HepG2 (cell line): ENCODE results near the gene ALB. TPM values are rescaled to one million over a fixed set of nuclear protein-coding genes. Genes with fewer than 3 reads are reported as not detected.

Experiments used
- FOXP1 ChIP-seq, 2 experiments: fragments of 450-650 bp in 1 of 2; IDR thresholded peaks; 2 replicates each; pipeline ENCODE4 v1.6.1; 2017 to 2018; ENCODE audit warnings: antibody characterized with exemption in 1 of 2
- MED1 ChIP-seq: sonication (generic); formaldehyde crosslinking; IDR thresholded peaks from 2 replicates; pipeline ENCODE4 v1.4.0; 2020; ENCODE audit warnings: missing genetic modification reagents
- NPAS2 ChIP-seq: sonication (generic); formaldehyde crosslinking; IDR thresholded peaks from 2 replicates; pipeline ENCODE4 v1.8.0; 2022; ENCODE audit warnings: mild to moderate bottlenecking, missing genetic modification reagents, borderline replicate concordance
- SUZ12 ChIP-seq: fragments of 150-350 bp; IDR thresholded peaks from 2 replicates; pipeline ENCODE4 v1.6.1; 2014; ENCODE audit warnings: low read depth, low read length
- THAP11 ChIP-seq: IDR thresholded peaks from 2 replicates; pipeline ENCODE4 v1.6.1; 2016; ENCODE audit warnings: missing biosample characterization, missing genetic modification reagents
- ZFP37 ChIP-seq: sonication (generic); formaldehyde crosslinking; IDR thresholded peaks from 2 replicates; pipeline ENCODE4 v1.4.0; 2020; ENCODE audit warnings: missing genetic modification reagents, borderline replicate concordance
- ZNF335 ChIP-seq: sonication (generic); formaldehyde crosslinking; IDR thresholded peaks from 2 replicates; pipeline ENCODE4 v1.4.0; 2020; ENCODE audit warnings: missing genetic modification reagents
- polyA plus RNA-seq, 8 experiments: library from polyadenylated mRNA; depleted of rRNA in 3 of 8; stranded (reverse) in 7 of 8; unstranded in 1 of 8; fragments of >200 nt; fragmentation: Illumina TruSeq in 4 of 8; extraction: Trizol in 4 of 8; gene quantifications; 2 replicates each; pipeline versions ENCODE4 v1.2.1 to v1.2.3, GENCODE V29; 2011 to 2016; ENCODE audit warnings: low read depth in 4 of 8, missing spikeins in 1 of 8, mixed read lengths in 1 of 8; ENCODE audit not compliant: insufficient read depth in 1 of 8
- total RNA-seq, 5 experiments: library from RNA; depleted of rRNA; stranded (reverse); fragments of >200 nt; fragmentation: Illumina TruSeq; extraction: Trizol; gene quantifications; 2 replicates each; pipeline ENCODE4 v1.2.3, GENCODE V29; 2016; ENCODE audit warnings: low read depth in 1 of 5
- TF ChIP-seq, protein P1 (sequence below): sonication (generic); formaldehyde crosslinking; IDR thresholded peaks from 2 replicates; pipeline ENCODE4 v1.5.0; 2020; ENCODE audit warnings: missing genetic modification reagents
- TF ChIP-seq, protein P2 (sequence below): sonication (generic); formaldehyde crosslinking; IDR thresholded peaks from 2 replicates; pipeline ENCODE4 v1.4.0; 2020; ENCODE audit warnings: mild to moderate bottlenecking, missing genetic modification reagents
- TF ChIP-seq, protein P3 (sequence below): sonication (generic); formaldehyde crosslinking; IDR thresholded peaks from 2 replicates; pipeline ENCODE4 v1.4.0; 2020; ENCODE audit warnings: low read depth, missing genetic modification reagents
- TF ChIP-seq, protein P4 (sequence below): sonication (generic); formaldehyde crosslinking; IDR thresholded peaks from one replicate; pipeline ENCODE4 v1.5.1; 2020; ENCODE audit warnings: mild to moderate bottlenecking, missing genetic modification reagents; ENCODE audit errors: not compliant biosample characterization

The ALB gene
- total and polyA plus RNA-seq, 2 of the 13 experiments (the other 11 are each of a cell fraction or from before 2014, with no cell fraction given) = 22,259 to 22,625 TPM

DNA sequence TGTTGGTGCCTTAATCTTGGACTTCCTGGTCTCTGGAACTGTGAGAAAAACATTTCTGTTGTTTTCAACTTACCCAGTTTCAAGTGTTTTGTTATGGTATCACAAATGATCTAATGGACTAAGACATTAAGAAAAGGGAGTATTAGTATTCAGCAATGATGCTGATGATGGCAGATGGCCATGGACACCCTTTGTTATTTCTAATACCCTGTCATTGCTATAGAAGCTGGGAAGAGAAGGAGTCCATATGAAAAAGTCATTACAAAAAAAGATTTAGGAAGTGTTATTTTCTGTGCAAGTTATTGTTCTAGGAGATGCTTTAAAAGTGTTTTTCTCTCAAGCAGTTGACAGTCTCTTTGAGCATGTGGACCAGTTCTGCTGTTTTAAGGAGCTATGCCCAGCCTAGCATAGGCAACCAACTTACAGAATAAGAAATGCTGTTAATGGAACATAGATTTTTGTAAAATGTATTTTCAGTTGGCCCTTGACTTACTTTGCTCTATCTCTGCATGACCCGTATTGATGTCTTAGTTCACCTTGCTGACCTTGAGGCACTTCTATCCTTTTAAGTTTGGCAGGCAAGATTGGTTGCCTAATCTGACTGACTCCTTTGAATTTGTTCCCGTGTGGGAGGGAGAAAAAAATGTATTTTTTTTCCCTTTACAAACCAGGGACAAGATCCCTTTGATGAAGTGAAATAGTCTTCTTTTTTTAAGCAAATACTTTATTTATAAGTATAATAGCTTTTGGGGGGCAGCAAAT lies 25.9 kb downstream of the ALB start (continued):
- TF ChIP-seq, protein P1, sequence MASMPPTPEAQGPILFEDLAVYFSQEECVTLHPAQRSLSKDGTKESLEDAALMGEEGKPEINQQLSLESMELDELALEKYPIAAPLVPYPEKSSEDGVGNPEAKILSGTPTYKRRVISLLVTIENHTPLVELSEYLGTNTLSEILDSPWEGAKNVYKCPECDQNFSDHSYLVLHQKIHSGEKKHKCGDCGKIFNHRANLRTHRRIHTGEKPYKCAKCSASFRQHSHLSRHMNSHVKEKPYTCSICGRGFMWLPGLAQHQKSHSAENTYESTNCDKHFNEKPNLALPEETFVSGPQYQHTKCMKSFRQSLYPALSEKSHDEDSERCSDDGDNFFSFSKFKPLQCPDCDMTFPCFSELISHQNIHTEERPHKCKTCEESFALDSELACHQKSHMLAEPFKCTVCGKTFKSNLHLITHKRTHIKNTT = no peak
- TF ChIP-seq, protein P2, sequence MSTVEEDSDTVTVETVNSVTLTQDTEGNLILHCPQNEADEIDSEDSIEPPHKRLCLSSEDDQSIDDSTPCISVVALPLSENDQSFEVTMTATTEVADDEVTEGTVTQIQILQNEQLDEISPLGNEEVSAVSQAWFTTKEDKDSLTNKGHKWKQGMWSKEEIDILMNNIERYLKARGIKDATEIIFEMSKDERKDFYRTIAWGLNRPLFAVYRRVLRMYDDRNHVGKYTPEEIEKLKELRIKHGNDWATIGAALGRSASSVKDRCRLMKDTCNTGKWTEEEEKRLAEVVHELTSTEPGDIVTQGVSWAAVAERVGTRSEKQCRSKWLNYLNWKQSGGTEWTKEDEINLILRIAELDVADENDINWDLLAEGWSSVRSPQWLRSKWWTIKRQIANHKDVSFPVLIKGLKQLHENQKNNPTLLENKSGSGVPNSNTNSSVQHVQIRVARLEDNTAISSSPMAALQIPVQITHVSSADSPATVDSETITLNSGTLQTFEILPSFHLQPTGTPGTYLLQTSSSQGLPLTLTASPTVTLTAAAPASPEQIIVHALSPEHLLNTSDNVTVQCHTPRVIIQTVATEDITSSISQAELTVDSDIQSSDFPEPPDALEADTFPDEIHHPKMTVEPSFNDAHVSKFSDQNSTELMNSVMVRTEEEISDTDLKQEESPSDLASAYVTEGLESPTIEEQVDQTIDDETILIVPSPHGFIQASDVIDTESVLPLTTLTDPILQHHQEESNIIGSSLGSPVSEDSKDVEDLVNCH (CRISPR knock-in tag) = no peak
- TF ChIP-seq, protein P3, sequence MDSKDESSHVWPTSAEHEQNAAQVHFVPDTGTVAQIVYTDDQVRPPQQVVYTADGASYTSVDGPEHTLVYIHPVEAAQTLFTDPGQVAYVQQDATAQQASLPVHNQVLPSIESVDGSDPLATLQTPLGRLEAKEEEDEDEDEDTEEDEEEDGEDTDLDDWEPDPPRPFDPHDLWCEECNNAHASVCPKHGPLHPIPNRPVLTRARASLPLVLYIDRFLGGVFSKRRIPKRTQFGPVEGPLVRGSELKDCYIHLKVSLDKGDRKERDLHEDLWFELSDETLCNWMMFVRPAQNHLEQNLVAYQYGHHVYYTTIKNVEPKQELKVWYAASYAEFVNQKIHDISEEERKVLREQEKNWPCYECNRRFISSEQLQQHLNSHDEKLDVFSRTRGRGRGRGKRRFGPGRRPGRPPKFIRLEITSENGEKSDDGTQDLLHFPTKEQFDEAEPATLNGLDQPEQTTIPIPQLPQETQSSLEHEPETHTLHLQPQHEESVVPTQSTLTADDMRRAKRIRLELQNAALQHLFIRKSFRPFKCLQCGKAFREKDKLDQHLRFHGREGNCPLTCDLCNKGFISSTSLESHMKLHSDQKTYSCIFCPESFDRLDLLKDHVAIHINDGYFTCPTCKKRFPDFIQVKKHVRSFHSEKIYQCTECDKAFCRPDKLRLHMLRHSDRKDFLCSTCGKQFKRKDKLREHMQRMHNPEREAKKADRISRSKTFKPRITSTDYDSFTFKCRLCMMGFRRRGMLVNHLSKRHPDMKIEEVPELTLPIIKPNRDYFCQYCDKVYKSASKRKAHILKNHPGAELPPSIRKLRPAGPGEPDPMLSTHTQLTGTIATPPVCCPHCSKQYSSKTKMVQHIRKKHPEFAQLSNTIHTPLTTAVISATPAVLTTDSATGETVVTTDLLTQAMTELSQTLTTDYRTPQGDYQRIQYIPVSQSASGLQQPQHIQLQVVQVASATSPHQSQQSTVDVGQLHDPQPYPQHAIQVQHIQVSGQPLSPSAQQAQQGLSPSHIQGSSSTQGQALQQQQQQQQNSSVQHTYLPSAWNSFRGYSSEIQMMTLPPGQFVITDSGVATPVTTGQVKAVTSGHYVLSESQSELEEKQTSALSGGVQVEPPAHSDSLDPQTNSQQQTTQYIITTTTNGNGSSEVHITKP (CRISPR knock-in tag) = no peak
- TF ChIP-seq FOXP1 (IDR thresholded peaks at IDR 0.05) (no peak), FOXP1 (CRISPR knock-in tag; IDR thresholded peaks at IDR 0.05) (peak; percentile 78), NPAS2 (CRISPR knock-in tag) (no peak), ZNF335 (CRISPR knock-in tag) (no peak), SUZ12 (no peak), ZFP37 (CRISPR knock-in tag) (no peak), THAP11 (CRISPR knock-in tag) (peak; percentile 26; the same call in 1 of the 2 replicates), MED1 (CRISPR knock-in tag) (peak; percentile 96)
- TF ChIP-seq, protein P4, sequence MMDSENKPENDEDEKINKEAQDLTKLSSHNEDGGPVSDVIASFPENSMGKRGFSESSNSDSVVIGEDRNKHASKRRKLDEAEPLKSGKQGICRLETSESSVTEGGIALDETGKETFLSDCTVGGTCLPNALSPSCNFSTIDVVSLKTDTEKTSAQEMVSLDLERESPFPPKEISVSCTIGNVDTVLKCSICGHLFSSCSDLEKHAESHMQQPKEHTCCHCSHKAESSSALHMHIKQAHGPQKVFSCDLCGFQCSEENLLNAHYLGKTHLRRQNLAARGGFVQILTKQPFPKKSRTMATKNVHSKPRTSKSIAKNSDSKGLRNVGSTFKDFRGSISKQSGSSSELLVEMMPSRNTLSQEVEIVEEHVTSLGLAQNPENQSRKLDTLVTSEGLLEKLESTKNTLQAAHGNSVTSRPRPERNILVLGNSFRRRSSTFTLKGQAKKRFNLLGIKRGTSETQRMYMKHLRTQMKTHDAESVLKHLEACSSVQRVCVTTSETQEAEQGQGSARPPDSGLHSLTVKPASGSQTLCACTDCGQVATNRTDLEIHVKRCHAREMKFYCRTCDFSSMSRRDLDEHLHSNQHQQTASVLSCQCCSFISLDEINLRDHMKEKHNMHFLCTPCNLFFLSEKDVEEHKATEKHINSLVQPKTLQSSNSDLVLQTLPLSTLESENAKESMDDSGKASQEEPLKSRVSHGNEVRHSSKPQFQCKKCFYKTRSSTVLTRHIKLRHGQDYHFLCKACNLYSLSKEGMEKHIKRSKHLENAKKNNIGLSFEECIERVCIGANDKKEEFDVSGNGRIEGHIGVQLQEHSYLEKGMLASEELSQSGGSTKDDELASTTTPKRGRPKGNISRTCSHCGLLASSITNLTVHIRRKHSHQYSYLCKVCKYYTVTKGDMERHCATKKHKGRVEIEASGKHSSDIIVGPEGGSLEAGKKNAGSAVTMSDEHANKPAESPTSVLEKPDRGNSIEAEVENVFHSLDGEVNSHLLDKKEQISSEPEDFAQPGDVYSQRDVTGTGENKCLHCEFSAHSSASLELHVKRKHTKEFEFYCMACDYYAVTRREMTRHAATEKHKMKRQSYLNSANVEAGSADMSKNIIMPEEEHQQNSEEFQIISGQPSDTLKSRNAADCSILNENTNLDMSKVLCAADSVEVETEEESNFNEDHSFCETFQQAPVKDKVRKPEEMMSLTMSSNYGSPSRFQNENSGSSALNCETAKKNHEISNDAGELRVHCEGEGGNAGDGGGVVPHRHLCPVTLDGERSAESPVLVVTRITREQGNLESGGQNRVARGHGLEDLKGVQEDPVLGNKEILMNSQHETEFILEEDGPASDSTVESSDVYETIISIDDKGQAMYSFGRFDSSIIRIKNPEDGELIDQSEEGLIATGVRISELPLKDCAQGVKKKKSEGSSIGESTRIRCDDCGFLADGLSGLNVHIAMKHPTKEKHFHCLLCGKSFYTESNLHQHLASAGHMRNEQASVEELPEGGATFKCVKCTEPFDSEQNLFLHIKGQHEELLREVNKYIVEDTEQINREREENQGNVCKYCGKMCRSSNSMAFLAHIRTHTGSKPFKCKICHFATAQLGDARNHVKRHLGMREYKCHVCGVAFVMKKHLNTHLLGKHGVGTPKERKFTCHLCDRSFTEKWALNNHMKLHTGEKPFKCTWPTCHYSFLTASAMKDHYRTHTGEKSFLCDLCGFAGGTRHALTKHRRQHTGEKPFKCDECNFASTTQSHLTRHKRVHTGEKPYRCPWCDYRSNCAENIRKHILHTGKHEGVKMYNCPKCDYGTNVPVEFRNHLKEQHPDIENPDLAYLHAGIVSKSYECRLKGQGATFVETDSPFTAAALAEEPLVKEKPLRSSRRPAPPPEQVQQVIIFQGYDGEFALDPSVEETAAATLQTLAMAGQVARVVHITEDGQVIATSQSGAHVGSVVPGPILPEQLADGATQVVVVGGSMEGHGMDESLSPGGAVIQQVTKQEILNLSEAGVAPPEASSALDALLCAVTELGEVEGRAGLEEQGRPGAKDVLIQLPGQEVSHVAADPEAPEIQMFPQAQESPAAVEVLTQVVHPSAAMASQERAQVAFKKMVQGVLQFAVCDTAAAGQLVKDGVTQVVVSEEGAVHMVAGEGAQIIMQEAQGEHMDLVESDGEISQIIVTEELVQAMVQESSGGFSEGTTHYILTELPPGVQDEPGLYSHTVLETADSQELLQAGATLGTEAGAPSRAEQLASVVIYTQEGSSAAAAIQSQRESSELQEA (CRISPR knock-in tag) = no peak
